Renal cortex interstitium (tissue), 11 donors: ENCODE measurements around the gene SPTBN4. TPM values are rescaled to one million over a fixed set of nuclear protein-coding genes. Genes with fewer than 3 reads are reported as not detected.
A peak's percentile ranks its signal among the peaks of the same experiment; 100 is the strongest.
"Not testable (repeated sequence)": the region's sequence is repeated elsewhere in the genome, so short reads cannot be mapped to it uniquely, and the experiment has no call there.

Source experiments
- DNase-seq, 11 donors: peaks; one replicate each; pipeline ENCODE4 v3.0.0-alpha.2; 2013; ENCODE audit warnings: low read depth in 9 of 11, low spot score in 4 of 11; ENCODE audit errors: extremely low read depth in 1 of 11
- polyA plus RNA-seq, 3 donors: library from polyadenylated mRNA; unstranded; fragments of 120-200 nt; gene quantifications; one replicate each; pipeline ENCODE4 v1.2.1, GENCODE V29; 2013; ENCODE audit not compliant: insufficient read length in 3 of 3

The SPTBN4 gene
- polyA plus RNA-seq, 3 donors, result 1.5 to 2.2 (median 1.6) TPM

GRCh38 chr19:40433391-40434216 is 33.2 kb upstream of the SPTBN4 start:
- DNase-seq, result peak in 10 of 11 donors; percentile 85 to 94 (median 88)

- no peak for DNase-seq
Measured at GRCh38 chr19:40438284-40438683, 28.5 kb upstream of the SPTBN4 start.

GRCh38 chr19:40441719-40442253 is 25.0 kb upstream of the SPTBN4 start:
- DNase-seq, result no peak

GRCh38 chr19:40442328-40443130 is 24.3 kb upstream of the SPTBN4 start:
- peak in 1 of 11 donors; percentile 23 for DNase-seq

GRCh38 chr19:40443131-40443999 is 23.4 kb upstream of the SPTBN4 start:
- peak; percentile 95 to 100 (median 99) for DNase-seq

GRCh38 chr19:40444000-40444824 is 22.6 kb upstream of the SPTBN4 start, which contains the start of gene SERTAD3:
SERTAD3 (minus strand) TSS chr19:40444335; CDS start chr19:40442080, 2,255 bp downstream.
- peak; percentile 90 to 97 (median 96) for DNase-seq

GRCh38 chr19:40444825-40445312 is 21.9 kb upstream of the SPTBN4 start:
- no peak for DNase-seq

- DNase-seq, result peak in 3 of 11 donors; percentile 67 to 78 (median 73)
Measured at GRCh38 chr19:40445780-40446262, 21.0 kb upstream of the SPTBN4 start.

GRCh38 chr19:40446263-40446784 is 20.5 kb upstream of the SPTBN4 start:
- DNase-seq, result no peak

GRCh38 chr19:40449506-40449905 is 17.3 kb upstream of the SPTBN4 start:
- no peak for DNase-seq

- DNase-seq, result no peak
Measured at GRCh38 chr19:40450664-40451063, 16.1 kb upstream of the SPTBN4 start.

- DNase-seq, result no peak
Measured at GRCh38 chr19:40452016-40452415, 14.8 kb upstream of the SPTBN4 start.

GRCh38 chr19:40453151-40453735 is 13.6 kb upstream of the SPTBN4 start:
- no peak for DNase-seq

- not testable (repeated sequence) for DNase-seq
Measured at GRCh38 chr19:40453943-40454342, 12.9 kb upstream of the SPTBN4 start.

- no peak for DNase-seq
Measured at GRCh38 chr19:40457048-40457447, 9.8 kb upstream of the SPTBN4 start.

- no peak for DNase-seq
Measured at GRCh38 chr19:40457953-40458596, 8.7 kb upstream of the SPTBN4 start.

- DNase-seq, result no peak
Measured at GRCh38 chr19:40458597-40458974, 8.2 kb upstream of the SPTBN4 start.
